Keratinocyte (primary cell): ENCODE data around the gene ABCB9. TPM values are rescaled to one million over a fixed set of nuclear protein-coding genes. Genes with fewer than 3 reads are reported as not detected.

Source experiments
- DNase-seq: peaks from one replicate; pipeline ENCODE4 v3.0.0-alpha.2; 2011; ENCODE audit warnings: low read depth, missing footprints, low spot score
- FAIRE-seq: peaks from 2 replicates; lab custom pipeline; 2011; peaks lifted over from hg19 to GRCh38; lab: Jason Lieb, UNC
- H2AFZ ChIP-seq: 2 replicates; pipeline ENCODE4 v1.6.0; 2012; ENCODE audit warnings: low read length, control low read depth, inconsistent platforms; ENCODE audit not compliant: control insufficient read depth
- H3K27ac ChIP-seq: 2 replicates; pipeline ENCODE4 v1.5.1; 2011; ENCODE audit warnings: low read length; ENCODE audit not compliant: control insufficient read depth, insufficient read depth
- H3K27me3 ChIP-seq: 3 replicates; pipeline ENCODE4 v1.6.0; 2011; ENCODE audit warnings: low read length; ENCODE audit not compliant: control insufficient read depth, insufficient read depth; ENCODE audit errors: extremely low read depth
- H3K36me3 ChIP-seq, 2 experiments: 2 replicates in 1 of 2; 3 replicates in 1 of 2; pipeline ENCODE4 v1.5.1; 2011; ENCODE audit warnings: low read length in 2 of 2, mild to moderate bottlenecking in 1 of 2; ENCODE audit not compliant: control insufficient read depth in 2 of 2, insufficient read depth in 2 of 2; ENCODE audit errors: extremely low read depth in 1 of 2
- H3K4me1 ChIP-seq: 3 replicates; pipeline ENCODE4 v1.5.1; 2011; ENCODE audit warnings: low read length; ENCODE audit not compliant: control insufficient read depth, insufficient read depth; ENCODE audit errors: extremely low read depth
- H3K4me2 ChIP-seq: 3 replicates; pipeline ENCODE4 v1.6.0; 2011; ENCODE audit warnings: low read depth, low read length; ENCODE audit not compliant: control insufficient read depth, insufficient read depth; ENCODE audit errors: extremely low read depth
- H3K4me3 ChIP-seq, 3 experiments: fragments of 200-600 bp in 1 of 3; sonication (generic) in 1 of 3; 2 replicates in 2 of 3; 3 replicates in 1 of 3; pipeline ENCODE4 v1.5.1; 2011 to 2016; ENCODE audit warnings: low read length in 3 of 3, mild to moderate bottlenecking in 3 of 3, control low read depth in 2 of 3, inconsistent platforms in 1 of 3, low read depth in 1 of 3, mixed read lengths in 1 of 3, mixed run types in 1 of 3, moderate library complexity in 1 of 3; ENCODE audit not compliant: control insufficient read depth in 2 of 3, insufficient read depth in 2 of 3; ENCODE audit errors: extremely low read depth in 1 of 3
- H3K79me2 ChIP-seq: 2 replicates; pipeline ENCODE4 v1.6.0; 2012; ENCODE audit warnings: low read length; ENCODE audit not compliant: control insufficient read depth, insufficient read depth
- H3K9ac ChIP-seq: 3 replicates; pipeline ENCODE4 v1.6.0; 2011; ENCODE audit warnings: low read length; ENCODE audit not compliant: control insufficient read depth, insufficient read depth; ENCODE audit errors: extremely low read depth
- H3K9me1 ChIP-seq: 3 replicates; pipeline ENCODE4 v1.6.0; 2011; ENCODE audit warnings: low read length; ENCODE audit not compliant: control insufficient read depth, insufficient read depth; ENCODE audit errors: extremely low read depth
- H3K9me3 ChIP-seq: 2 replicates; pipeline ENCODE4 v1.5.1; 2012; ENCODE audit warnings: low read depth, low read length; ENCODE audit not compliant: control insufficient read depth
- H4K20me1 ChIP-seq: 3 replicates; pipeline ENCODE4 v1.6.0; 2011; ENCODE audit warnings: low read length; ENCODE audit not compliant: control insufficient read depth, insufficient read depth; ENCODE audit errors: extremely low read depth
- CTCF ChIP-seq, 3 experiments: IDR thresholded peaks in 1 of 3; conservative IDR thresholded peaks in 1 of 3; optimal IDR thresholded peaks in 1 of 3; 2 replicates in 2 of 3; 3 replicates in 1 of 3; pipeline versions ENCODE3 to v1.5.1; 2011; ENCODE audit warnings: low read length in 3 of 3, mild to moderate bottlenecking in 3 of 3, moderate library complexity in 2 of 3, control low read depth in 1 of 3, inconsistent platforms in 1 of 3; ENCODE audit not compliant: insufficient read depth in 2 of 3; ENCODE audit errors: extremely low read depth in 1 of 3
- EZH2 ChIP-seq: IDR thresholded peaks from one replicate; pipeline ENCODE4 v1.6.1; 2012; ENCODE audit warnings: inconsistent platforms, mild to moderate bottlenecking, low read length, moderate library complexity
- dilution Hi-C: fragments of 300-500 bp; cut with MboI; formaldehyde crosslinking; loops from one replicate; pipeline ENCODE4 v1.7.0; 2020; ENCODE audit warnings: low sequenced_read_pairs; ENCODE audit not compliant: extremely low pct_ligation_motif_present
- polyA plus RNA-seq, 5 experiments: library from polyadenylated mRNA; depleted of rRNA in 3 of 5; stranded (reverse) in 3 of 5; stranded (forward) in 1 of 5; unstranded in 1 of 5; fragments of >200 nt; gene quantifications; 1 replicate in 1 of 5; 2 replicates in 3 of 5; 3 replicates in 1 of 5; pipeline versions ENCODE4 v1.2.1 to v1.2.3, GENCODE V29; 2011 to 2012; ENCODE audit warnings: missing spikeins in 2 of 5, low read depth in 1 of 5, low replicate concordance in 1 of 5

Gene ABCB9
- polyA plus RNA-seq, 1 donor (not counting 4 experiments of a cell fraction or from before 2014, with no cell fraction given): 4.0 TPM

- FAIRE-seq: no peak
- H3K79me2 ChIP-seq: peaks cover 46% of the 10 kb centered on the region
These were observed 14.1 kb upstream of the ABCB9 start, which contains the start of gene ARL6IP4 for GRCh38 chr12:122980183-122981035. TSS of gene ARL6IP4 (plus strand) at chr12:122980681. CDS start at chr12:122981140, 459 bp downstream.

GRCh38 chr12:122979908-122980182, 13.6 kb upstream of the ABCB9 start:
- Histone ChIP-seq H3K9me1 (peaks cover 2% of the 10 kb centered on the region), H3K36me3 (peaks cover 11 to 26% of the 10 kb centered on the region in 2 experiments), H3K27me3 (no peaks in the 10 kb centered on the region), H3K4me2 (peak overlapping the region; percentile 85), H3K9ac (peak overlapping the region; percentile 86), H4K20me1 (no peaks in the 10 kb centered on the region), H3K27ac (peak overlapping the region; percentile 56), H2AFZ (peak overlapping the region; percentile 84), H3K9me3 (no peaks in the 10 kb centered on the region), H3K4me1 (peaks cover 30% of the 10 kb centered on the region), H3K4me3 (peak overlapping the region; percentile 82 to 91 (median 84)), H3K79me2 (peaks cover 49% of the 10 kb centered on the region)
- dilution Hi-C loops: no loop called here
- DNase-seq: no peak
- TF ChIP-seq CTCF (optimal IDR thresholded peaks at IDR 0.05 in 1 of 3, IDR thresholded peaks at IDR 0.05 in 1 of 3, conservative IDR thresholded peaks at IDR 0.05 in 1 of 3; ENCODE audit: extremely low read depth in 1 of 3, insufficient read depth in 2 of 3, low read length in 3 of 3) (no peak), EZH2 (no peak)
- FAIRE-seq: no peak

More at GRCh38 chr12:122980183-122981035, 14.1 kb upstream of the ABCB9 start, which contains the start of gene ARL6IP4:
- peaks cover 2% of the 10 kb centered on the region for H3K9me1 ChIP-seq
- H3K4me3 ChIP-seq: peak within 1 kb of the TSS; percentile 82 to 91 (median 84)
- H3K4me2 ChIP-seq: peak within 1 kb of the TSS; percentile 85
- H3K27me3 ChIP-seq: no peaks in the 10 kb centered on the region
- DNase-seq: no peak
- no peaks in the 10 kb centered on the region for H4K20me1 ChIP-seq
- H3K9me3 ChIP-seq: no peaks in the 10 kb centered on the region
- dilution Hi-C loops: no loop called here
- peak within 1 kb of the TSS; percentile 84 for H2AFZ ChIP-seq
- peaks cover 11 to 26% of the 10 kb centered on the region in 2 experiments for H3K36me3 ChIP-seq
- H3K4me1 ChIP-seq: peaks cover 30% of the 10 kb centered on the region
- H3K9ac ChIP-seq: peak within 1 kb of the TSS; percentile 86
- no peak for TF ChIP-seq CTCF (optimal IDR thresholded peaks at IDR 0.05 in 1 of 3, IDR thresholded peaks at IDR 0.05 in 1 of 3, conservative IDR thresholded peaks at IDR 0.05 in 1 of 3; ENCODE audit: extremely low read depth in 1 of 3, insufficient read depth in 2 of 3, low read length in 3 of 3)
- TF ChIP-seq EZH2: no peak
- peak within 1 kb of the TSS; percentile 71 for H3K27ac ChIP-seq
